HepG2 (cell line): ENCODE measurements around the gene DCC. TPM values are rescaled to one million over a fixed set of nuclear protein-coding genes. Genes with fewer than 3 reads are reported as not detected.

Experiments
- ATAC-seq: fragments of 200-7000 bp; cut with Tn5 transposase; 3 replicates; pipeline ENCODE4 v1.9.1; 2020; ENCODE audit warnings: mild to moderate bottlenecking, moderate library complexity
- BruUV-seq: library from RNA; stranded (reverse); fragments of 400-500 nt; replicated peaks from 2 replicates; lab custom pipeline; 2021; lab: Mats Ljungman, UMichigan
- CTCF ChIA-PET: fragments of 300-600 bp; formaldehyde crosslinking; extraction: SDS; loops from one replicate; lab custom pipeline; 2021; ENCODE audit warnings: low total read pairs, inconsistent platforms, low intra/inter-chr PET ratio; lab: Yijun Ruan, JAX
- POLR2A ChIA-PET: fragments of 350-600 bp; sonication (Branson Sonifier 250); formaldehyde crosslinking; loops from one replicate; lab custom pipeline; 2020; ENCODE audit warnings: antibody characterized with exemption, inconsistent platforms; lab: Yijun Ruan, JAX
- DNase-seq: peaks from one replicate; pipeline ENCODE4 v3.0.0-alpha.2; 2015; ENCODE audit warnings: low spot score
- FAIRE-seq: peaks from 3 replicates; lab custom pipeline; 2011; peaks lifted over from hg19 to GRCh38; lab: Jason Lieb, UNC
- H2AFZ ChIP-seq: one replicate; pipeline ENCODE4 v1.6.1; 2011; ENCODE audit warnings: low read length, inconsistent platforms
- H3K27ac ChIP-seq: fragments of 300-600 bp; 3 replicates; pipeline ENCODE4 v1.8.0; 2011; ENCODE audit warnings: mixed run types, mild to moderate bottlenecking, mixed read lengths, low read length, inconsistent platforms; ENCODE audit not compliant: insufficient read depth; ENCODE audit errors: extremely low read length
- H3K27me3 ChIP-seq, 2 experiments: fragments of 200-600 bp in 1 of 2; 2 replicates in 1 of 2; 3 replicates in 1 of 2; pipeline versions ENCODE4 v1.6.0 to v1.8.0; 2011; ENCODE audit warnings: low read length in 2 of 2, mild to moderate bottlenecking in 2 of 2, moderate library complexity in 2 of 2, inconsistent platforms in 1 of 2; ENCODE audit not compliant: insufficient read depth in 2 of 2, control insufficient read depth in 1 of 2
- H3K36me3 ChIP-seq, 2 experiments: fragments of 200-600 bp in 1 of 2; replicated peaks in 1 of 2; 2 replicates in 1 of 2; 3 replicates in 1 of 2; pipeline versions ENCODE4 v1.5.1 to v1.8.0; 2011; ENCODE audit warnings: low read length in 2 of 2, inconsistent platforms in 1 of 2; ENCODE audit not compliant: insufficient read depth in 2 of 2, control insufficient read depth in 1 of 2
- H3K4me1 ChIP-seq: 2 replicates; pipeline ENCODE4 v1.5.1; 2012; ENCODE audit warnings: low read length, inconsistent platforms; ENCODE audit not compliant: insufficient read depth
- H3K4me2 ChIP-seq: 2 replicates; pipeline ENCODE4 v1.6.0; 2011; ENCODE audit warnings: low read depth, low read length, inconsistent platforms
- H3K4me3 ChIP-seq, 3 experiments: fragments of 200-600 bp in 1 of 3; sonication (generic), shearing (Covaris generic) in 1 of 3; replicated peaks in 1 of 3; 2 replicates each; pipeline ENCODE4 v1.5.1; 2011 to 2016; ENCODE audit warnings: low read length in 3 of 3, inconsistent platforms in 2 of 3, low read depth in 2 of 3, mild to moderate bottlenecking in 2 of 3, control low read depth in 1 of 3, mixed read lengths in 1 of 3; ENCODE audit not compliant: insufficient read depth in 1 of 3
- H3K79me2 ChIP-seq: one replicate; pipeline ENCODE4 v1.6.1; 2011; ENCODE audit warnings: low read length, inconsistent platforms; ENCODE audit not compliant: insufficient read depth
- H3K9ac ChIP-seq: 2 replicates; pipeline ENCODE4 v1.6.0; 2011; ENCODE audit warnings: mild to moderate bottlenecking, low read depth, low read length, inconsistent platforms; ENCODE audit not compliant: insufficient read depth
- H3K9me3 ChIP-seq: 2 replicates; pipeline ENCODE4 v1.5.1; 2012; ENCODE audit warnings: mild to moderate bottlenecking, low read length
- H4K20me1 ChIP-seq: 2 replicates; pipeline ENCODE4 v1.6.0; 2011; ENCODE audit warnings: inconsistent platforms, mild to moderate bottlenecking, low read length, moderate library complexity; ENCODE audit not compliant: insufficient read depth
- CREB1 ChIP-seq, 2 experiments: fragments of 450-650 bp in 1 of 2; IDR thresholded peaks; 2 replicates each; pipeline ENCODE4 v1.6.1; 2016 to 2017; ENCODE audit warnings: control low read depth in 1 of 2, mild to moderate bottlenecking in 1 of 2, missing compliant biosample characterization in 1 of 2, missing genetic modification characterization in 1 of 2
- KDM6A ChIP-seq: IDR thresholded peaks from 2 replicates; pipeline ENCODE4 v1.6.1; 2016; ENCODE audit warnings: low read depth
- KIAA2018 ChIP-seq: sonication (generic); formaldehyde crosslinking; IDR thresholded peaks from 2 replicates; pipeline ENCODE4 v1.5.0; 2020; ENCODE audit warnings: mild to moderate bottlenecking, missing genetic modification reagents, borderline replicate concordance
- MAFF ChIP-seq: IDR thresholded peaks from 2 replicates; pipeline ENCODE4 v1.6.1; 2011; ENCODE audit warnings: low read depth, low read length, improper control_type of control experiment
- ZNF614 ChIP-seq: IDR thresholded peaks from 2 replicates; pipeline ENCODE4 v1.6.1; 2018; ENCODE audit warnings: missing biosample characterization, missing genetic modification reagents, inconsistent platforms, borderline replicate concordance
- ZNF704 ChIP-seq: sonication (generic); formaldehyde crosslinking; IDR thresholded peaks from 2 replicates; pipeline ENCODE4 v1.8.1; 2023; ENCODE audit warnings: mild to moderate bottlenecking, inconsistent platforms, moderate library complexity, missing genetic modification reagents, borderline replicate concordance
- in situ Hi-C: cut with HindIII; loops from 2 replicates; pipeline ENCODE4 v1.10.0; 2017; ENCODE audit warnings: low pct_unique_long_range_greater_than_20kb; ENCODE audit not compliant: extremely low pct_ligation_motif_present
- intact Hi-C: fragments of 100-400 bp; cut with micrococcal nuclease; formaldehyde crosslinking; loops from one replicate; pipeline ENCODE4 v1.10.0; 2022; ENCODE audit not compliant: unreplicated experiment
- polyA plus RNA-seq, 8 experiments: library from polyadenylated mRNA; depleted of rRNA in 3 of 8; stranded (reverse) in 7 of 8; unstranded in 1 of 8; fragments of >200 nt; fragmentation: Illumina TruSeq in 4 of 8; extraction: Trizol in 4 of 8; gene quantifications; 2 replicates each; pipeline versions ENCODE4 v1.2.1 to v1.2.3, GENCODE V29; 2011 to 2016; ENCODE audit warnings: low read depth in 4 of 8, missing spikeins in 1 of 8, mixed read lengths in 1 of 8; ENCODE audit not compliant: insufficient read depth in 1 of 8
- total RNA-seq, 5 experiments: library from RNA; depleted of rRNA; stranded (reverse); fragments of >200 nt; fragmentation: Illumina TruSeq; extraction: Trizol; gene quantifications; 2 replicates each; pipeline ENCODE4 v1.2.3, GENCODE V29; 2016; ENCODE audit warnings: low read depth in 1 of 5
- TF ChIP-seq, protein P1 (sequence below): sonication (generic); formaldehyde crosslinking; IDR thresholded peaks from 2 replicates; pipeline ENCODE4 v1.4.0; 2020; ENCODE audit warnings: missing genetic modification reagents
- TF ChIP-seq, protein P2 (sequence below): sonication (generic); formaldehyde crosslinking; IDR thresholded peaks from 2 replicates; pipeline ENCODE4 v1.9.0; 2021; ENCODE audit warnings: missing genetic modification reagents, borderline replicate concordance
- TF ChIP-seq, protein P3 (sequence below): IDR thresholded peaks from 2 replicates; pipeline ENCODE4 v1.6.1; 2012; ENCODE audit warnings: low read depth, low read length, improper control_type of control experiment

Gene DCC
- total and polyA plus RNA-seq, 2 of the 13 experiments (the other 11 are each of a cell fraction or from before 2014, with no cell fraction given) = not detected

GRCh38 chr18:53458268-53458667, 1118.3 kb downstream of the DCC start:
- Histone ChIP-seq H3K36me3 (no peaks in the 10 kb centered on the region), H4K20me1 (no peaks in the 10 kb centered on the region), H3K4me2 (no peak overlapping the region), H3K9ac (no peak overlapping the region), H3K27me3 (no peaks in the 10 kb centered on the region), H3K4me1 (no peaks in the 10 kb centered on the region), H3K9me3 (no peaks in the 10 kb centered on the region; the same call in none of the 2 replicates), H3K4me3 (no peak overlapping the region), H3K79me2 (no peaks in the 10 kb centered on the region), H2AFZ (no peak overlapping the region), H3K27ac (no peak overlapping the region)
- BruUV-seq = no TSS peak
- ChIA-PET POLR2A (no interaction called here), CTCF (no interaction called here)
- in situ Hi-C loops = no loop called here
- no peak for FAIRE-seq
- intact Hi-C loops = no loop called here
- no peak for ATAC-seq
- no peak for DNase-seq
- TF ChIP-seq KDM6A (no peak), ZNF704 (CRISPR knock-in tag) (no peak), ZNF614 (CRISPR knock-in tag) (no peak), CREB1 (IDR thresholded peaks at IDR 0.05) (no peak), CREB1 (CRISPR knock-in tag; IDR thresholded peaks at IDR 0.05) (no peak), KIAA2018 (CRISPR knock-in tag) (no peak), MAFF (no peak)
- TF ChIP-seq, protein P1, sequence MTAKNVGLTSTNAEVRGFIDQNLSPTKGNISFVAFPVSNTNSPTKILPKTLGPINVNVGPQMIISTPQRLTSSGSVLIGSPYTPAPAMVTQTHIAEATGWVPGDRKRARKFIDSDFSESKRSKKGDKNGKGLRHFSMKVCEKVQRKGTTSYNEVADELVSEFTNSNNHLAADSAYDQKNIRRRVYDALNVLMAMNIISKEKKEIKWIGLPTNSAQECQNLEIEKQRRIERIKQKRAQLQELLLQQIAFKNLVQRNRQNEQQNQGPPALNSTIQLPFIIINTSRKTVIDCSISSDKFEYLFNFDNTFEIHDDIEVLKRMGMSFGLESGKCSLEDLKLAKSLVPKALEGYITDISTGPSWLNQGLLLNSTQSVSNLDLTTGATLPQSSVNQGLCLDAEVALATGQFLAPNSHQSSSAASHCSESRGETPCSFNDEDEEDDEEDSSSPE (CRISPR knock-in tag) = no peak
- TF ChIP-seq, protein P2, sequence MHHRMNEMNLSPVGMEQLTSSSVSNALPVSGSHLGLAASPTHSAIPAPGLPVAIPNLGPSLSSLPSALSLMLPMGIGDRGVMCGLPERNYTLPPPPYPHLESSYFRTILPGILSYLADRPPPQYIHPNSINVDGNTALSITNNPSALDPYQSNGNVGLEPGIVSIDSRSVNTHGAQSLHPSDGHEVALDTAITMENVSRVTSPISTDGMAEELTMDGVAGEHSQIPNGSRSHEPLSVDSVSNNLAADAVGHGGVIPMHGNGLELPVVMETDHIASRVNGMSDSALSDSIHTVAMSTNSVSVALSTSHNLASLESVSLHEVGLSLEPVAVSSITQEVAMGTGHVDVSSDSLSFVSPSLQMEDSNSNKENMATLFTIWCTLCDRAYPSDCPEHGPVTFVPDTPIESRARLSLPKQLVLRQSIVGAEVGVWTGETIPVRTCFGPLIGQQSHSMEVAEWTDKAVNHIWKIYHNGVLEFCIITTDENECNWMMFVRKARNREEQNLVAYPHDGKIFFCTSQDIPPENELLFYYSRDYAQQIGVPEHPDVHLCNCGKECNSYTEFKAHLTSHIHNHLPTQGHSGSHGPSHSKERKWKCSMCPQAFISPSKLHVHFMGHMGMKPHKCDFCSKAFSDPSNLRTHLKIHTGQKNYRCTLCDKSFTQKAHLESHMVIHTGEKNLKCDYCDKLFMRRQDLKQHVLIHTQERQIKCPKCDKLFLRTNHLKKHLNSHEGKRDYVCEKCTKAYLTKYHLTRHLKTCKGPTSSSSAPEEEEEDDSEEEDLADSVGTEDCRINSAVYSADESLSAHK (CRISPR knock-in tag) = no peak
- TF ChIP-seq, protein P3, sequence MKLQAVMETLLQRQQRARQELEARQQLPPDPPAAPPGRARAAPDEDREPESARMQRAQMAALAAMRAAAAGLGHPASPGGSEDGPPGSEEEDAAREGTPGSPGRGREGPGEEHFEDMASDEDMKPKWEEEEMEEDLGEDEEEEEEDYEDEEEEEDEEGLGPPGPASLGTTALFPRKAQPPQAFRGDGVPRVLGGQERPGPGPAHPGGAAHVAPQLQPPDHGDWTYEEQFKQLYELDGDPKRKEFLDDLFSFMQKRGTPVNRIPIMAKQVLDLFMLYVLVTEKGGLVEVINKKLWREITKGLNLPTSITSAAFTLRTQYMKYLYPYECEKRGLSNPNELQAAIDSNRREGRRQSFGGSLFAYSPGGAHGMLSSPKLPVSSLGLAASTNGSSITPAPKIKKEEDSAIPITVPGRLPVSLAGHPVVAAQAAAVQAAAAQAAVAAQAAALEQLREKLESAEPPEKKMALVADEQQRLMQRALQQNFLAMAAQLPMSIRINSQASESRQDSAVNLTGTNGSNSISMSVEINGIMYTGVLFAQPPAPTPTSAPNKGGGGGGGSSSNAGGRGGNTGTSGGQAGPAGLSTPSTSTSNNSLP = no peak
